Measurements from ENCODE around the gene CD200R1L. TPM values are rescaled to one million over a fixed set of nuclear protein-coding genes. Genes with fewer than 3 reads are reported as not detected.

The CD200R1L gene
- polyA plus RNA-seq, 1 of the 3 experiments (the other 2 are of a cell fraction), result not detected

DNA sequence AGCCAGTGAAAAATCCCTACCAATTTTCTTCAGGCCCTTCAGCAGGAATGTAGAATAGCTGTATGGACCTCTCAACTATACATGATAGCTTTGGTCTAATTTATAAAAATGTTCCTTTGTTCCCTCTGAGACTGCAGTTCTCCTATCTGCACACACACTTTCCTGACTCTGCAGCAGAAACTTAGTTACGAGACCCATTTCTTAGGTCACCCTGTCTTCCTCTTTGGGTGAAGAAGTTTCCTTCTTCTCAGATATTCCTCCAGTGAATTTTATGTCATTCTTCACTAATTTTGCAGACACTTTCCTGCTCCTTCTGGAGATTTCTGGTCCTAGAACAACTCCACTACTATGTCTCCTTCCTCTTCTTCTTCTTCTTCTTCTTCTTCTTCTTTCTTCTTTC lies 42.6 kb downstream of the CD200R1L start:
- Histone ChIP-seq H3F3A (replicated peaks; ENCODE audit: insufficient read depth) (no peaks in the 10 kb centered on the region), H2AFZ (ENCODE audit: low read depth) (no peak overlapping the region), H4K20me1 (ENCODE audit: insufficient read depth) (no peaks in the 10 kb centered on the region), H3K4me1 (ENCODE audit: control insufficient read depth in 1 of 2, insufficient read depth in 2 of 2, low read depth in 1 of 2, low read length in 1 of 2) (no peaks in the 10 kb centered on the region; a peak in 1 of 4 replicates), H3K36me3 (replicated peaks in 1 of 2; ENCODE audit: control insufficient read depth in 1 of 2, insufficient read depth in 2 of 2, low read length in 1 of 2) (no peaks in the 10 kb centered on the region), H3K79me2 (ENCODE audit: insufficient read depth) (no peaks in the 10 kb centered on the region), H3K9ac (no peak overlapping the region), H3K27me3 (ENCODE audit: insufficient read depth) (no peaks in the 10 kb centered on the region), H3K27ac (ENCODE audit: low read depth in 2 of 2, low read length in 1 of 2) (peak overlapping the region in 1 of 2 experiments; percentile 83; a peak in 2 of 4 replicates), H3K4me3 (ENCODE audit: low read depth in 2 of 2, low read length in 1 of 2) (no peak overlapping the region), H3K9me2 (no peaks in the 10 kb centered on the region), H3K4me2 (no peak overlapping the region), H3K9me3 (no peaks in the 10 kb centered on the region)
- TF ChIP-seq MEF2A (IDR thresholded peaks at IDR 0.05; ENCODE audit: borderline replicate concordance, low read depth), result no peak
- TF ChIP-seq EP300 (IDR thresholded peaks at IDR 0.05; ENCODE audit: borderline replicate concordance in 1 of 2, low read depth in 1 of 2, low read length in 1 of 2), result no peak
- TF ChIP-seq RCOR1 (IDR thresholded peaks at IDR 0.05; ENCODE audit: low read length), result no peak
- TF ChIP-seq GABPA (IDR thresholded peaks at IDR 0.05; ENCODE audit: low read depth), result no peak
- no peak for TF ChIP-seq SIN3A (IDR thresholded peaks at IDR 0.05; ENCODE audit: borderline replicate concordance, low read depth, low read length)
- no peak for TF ChIP-seq IRF3 (IDR thresholded peaks at IDR 0.05; ENCODE audit: low read depth, low read length)
- TF ChIP-seq TEAD4 (IDR thresholded peaks at IDR 0.05; ENCODE audit: borderline replicate concordance, insufficient read depth), result no peak
- no peak for TF ChIP-seq MAX (IDR thresholded peaks at IDR 0.05; ENCODE audit: low read depth)
- no peak for TF ChIP-seq YY1 (IDR thresholded peaks at IDR 0.05; ENCODE audit: low read depth)
- TF ChIP-seq MXI1 (IDR thresholded peaks at IDR 0.05; ENCODE audit: low read depth, low read length), result no peak
- no peak for TF ChIP-seq FOXJ3 (CRISPR knock-in tag; IDR thresholded peaks at IDR 0.05)
- TF ChIP-seq, protein P1, sequence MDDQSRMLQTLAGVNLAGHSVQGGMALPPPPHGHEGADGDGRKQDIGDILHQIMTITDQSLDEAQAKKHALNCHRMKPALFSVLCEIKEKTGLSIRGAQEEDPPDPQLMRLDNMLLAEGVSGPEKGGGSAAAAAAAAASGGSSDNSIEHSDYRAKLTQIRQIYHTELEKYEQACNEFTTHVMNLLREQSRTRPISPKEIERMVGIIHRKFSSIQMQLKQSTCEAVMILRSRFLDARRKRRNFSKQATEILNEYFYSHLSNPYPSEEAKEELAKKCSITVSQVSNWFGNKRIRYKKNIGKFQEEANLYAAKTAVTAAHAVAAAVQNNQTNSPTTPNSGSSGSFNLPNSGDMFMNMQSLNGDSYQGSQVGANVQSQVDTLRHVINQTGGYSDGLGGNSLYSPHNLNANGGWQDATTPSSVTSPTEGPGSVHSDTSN (IDR thresholded peaks at IDR 0.05), result no peak
- no peak for TF ChIP-seq TCF12 (IDR thresholded peaks at IDR 0.05)
- TF ChIP-seq, protein P2, sequence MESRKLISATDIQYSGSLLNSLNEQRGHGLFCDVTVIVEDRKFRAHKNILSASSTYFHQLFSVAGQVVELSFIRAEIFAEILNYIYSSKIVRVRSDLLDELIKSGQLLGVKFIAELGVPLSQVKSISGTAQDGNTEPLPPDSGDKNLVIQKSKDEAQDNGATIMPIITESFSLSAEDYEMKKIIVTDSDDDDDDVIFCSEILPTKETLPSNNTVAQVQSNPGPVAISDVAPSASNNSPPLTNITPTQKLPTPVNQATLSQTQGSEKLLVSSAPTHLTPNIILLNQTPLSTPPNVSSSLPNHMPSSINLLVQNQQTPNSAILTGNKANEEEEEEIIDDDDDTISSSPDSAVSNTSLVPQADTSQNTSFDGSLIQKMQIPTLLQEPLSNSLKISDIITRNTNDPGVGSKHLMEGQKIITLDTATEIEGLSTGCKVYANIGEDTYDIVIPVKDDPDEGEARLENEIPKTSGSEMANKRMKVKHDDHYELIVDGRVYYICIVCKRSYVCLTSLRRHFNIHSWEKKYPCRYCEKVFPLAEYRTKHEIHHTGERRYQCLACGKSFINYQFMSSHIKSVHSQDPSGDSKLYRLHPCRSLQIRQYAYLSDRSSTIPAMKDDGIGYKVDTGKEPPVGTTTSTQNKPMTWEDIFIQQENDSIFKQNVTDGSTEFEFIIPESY (IDR thresholded peaks at IDR 0.05; ENCODE audit: borderline replicate concordance, low read depth), result no peak
- TF ChIP-seq EZH2phosphoT487 (IDR thresholded peaks at IDR 0.05; ENCODE audit: borderline replicate concordance, low read depth), result no peak
- TF ChIP-seq JUND (IDR thresholded peaks at IDR 0.05), result no peak
- TF ChIP-seq CTCF (IDR thresholded peaks at IDR 0.05), result no peak
- no peak for TF ChIP-seq NFIC (IDR thresholded peaks at IDR 0.05; ENCODE audit: borderline replicate concordance)
- 91% methylated on average over 1 of the region's 1 CpG for WGBS (ENCODE audit: low lambda C conversion rate)
- POLR2A ChIA-PET, result no interaction called here
- CTCF ChIA-PET, result no interaction called here
- DNase-seq, result no peak
